ENCODE results near the gene DYSF. TPM values are rescaled to one million over a fixed set of nuclear protein-coding genes. Genes with fewer than 3 reads are reported as not detected.

The DYSF gene
- total and polyA plus RNA-seq, 2 donors (not counting 1 experiment from before 2014, with no cell fraction given), result 0.17 to 0.43 TPM

DNA sequence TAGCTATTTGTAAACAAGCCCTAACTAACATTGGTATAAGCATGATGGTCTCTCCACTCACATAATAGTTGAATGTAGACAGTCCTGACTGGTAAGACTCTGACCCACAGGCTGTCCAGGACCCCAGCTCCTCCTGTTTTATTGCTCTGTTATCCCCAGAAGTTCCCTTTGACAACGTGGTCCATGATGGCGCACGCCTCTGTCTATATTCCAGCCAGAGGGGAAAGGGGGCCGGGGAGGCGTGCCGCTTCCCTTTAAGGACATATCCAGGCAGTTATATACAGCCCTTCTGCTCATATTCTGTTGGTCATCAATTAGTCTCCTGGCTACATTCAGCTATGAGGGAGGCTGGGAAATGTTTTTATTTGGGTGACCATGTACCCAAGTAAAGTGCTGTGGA lies 6.7 kb downstream of the DYSF start:
- H2AFZ ChIP-seq (ENCODE audit: insufficient read depth, low read depth, low read length, poor library complexity, severe bottlenecking), result no peak overlapping the region
- no peaks in the 10 kb centered on the region for H3K9me3 Mint-ChIP-seq (ENCODE audit: insufficient read depth)
- no peak overlapping the region for H3K4me2 ChIP-seq (replicated peaks; ENCODE audit: low read depth, low read length, poor library complexity, severe bottlenecking)
- no peak overlapping the region for H3K4me3 ChIP-seq (ENCODE audit: control extremely low read depth in 1 of 5, extremely low read depth in 1 of 5, insufficient read depth in 1 of 5, low read depth in 2 of 5, low read length in 4 of 5)
- peaks cover 0 to 35% (median 15%) of the 10 kb centered on the region in 4 experiments for H3K27me3 ChIP-seq (replicated peaks in 1 of 4; ENCODE audit: control extremely low read depth in 1 of 4, control insufficient read depth in 3 of 4, insufficient read depth in 4 of 4, low read length in 3 of 4)
- peaks cover 0 to 26% (median 10%) of the 10 kb centered on the region in 3 donors for H3K9me3 ChIP-seq (ENCODE audit: control extremely low read depth in 1 of 3, control insufficient read depth in 2 of 3, insufficient read depth in 1 of 3, low read length in 2 of 3)
- intact Hi-C loops (cut with micrococcal nuclease), result no loop called here
- POLR2A ChIA-PET, result no interaction called here
- WGBS (ENCODE audit: insufficient coverage), result 100% methylated on average over 2 of the region's 6 CpGs
- ATAC-seq (ENCODE audit: low read depth) (no peak), DNase-seq (no peak)
- peaks cover 28% of the 10 kb centered on the region for H3K27me3 Mint-ChIP-seq
- no peak overlapping the region for H3K27ac Mint-ChIP-seq
- no peak overlapping the region for H3K4me3 Mint-ChIP-seq
- H3K4me1 ChIP-seq (ENCODE audit: control insufficient read depth in 2 of 2, insufficient read depth in 2 of 2, low read length in 2 of 2), result no peaks in the 10 kb centered on the region
- H3K9ac ChIP-seq (ENCODE audit: low read length), result no peak overlapping the region
- CTCF ChIA-PET, result no interaction called here
- no peak overlapping the region for H3K27ac ChIP-seq (ENCODE audit: low read length in 2 of 2)
- H3K36me3 ChIP-seq (replicated peaks in 1 of 2; ENCODE audit: control extremely low read depth in 1 of 2, control insufficient read depth in 1 of 2, extremely low read depth in 1 of 2, insufficient read depth in 2 of 2, low read length in 1 of 2), result no peaks in the 10 kb centered on the region
- H3K79me2 ChIP-seq (ENCODE audit: control insufficient read depth, insufficient read depth, low read length), result no peaks in the 10 kb centered on the region
- H4K20me1 ChIP-seq (ENCODE audit: control insufficient read depth, insufficient read depth, low read length, poor library complexity, severe bottlenecking), result no peaks in the 10 kb centered on the region
- H3K4me1 Mint-ChIP-seq, result peaks cover 1% of the 10 kb centered on the region
- TF ChIP-seq EZH2 (IDR thresholded peaks at IDR 0.05; ENCODE audit: borderline replicate concordance, insufficient read depth, low read depth, low read length, poor library complexity, severe bottlenecking), result no peak
- TF ChIP-seq, protein P1, sequence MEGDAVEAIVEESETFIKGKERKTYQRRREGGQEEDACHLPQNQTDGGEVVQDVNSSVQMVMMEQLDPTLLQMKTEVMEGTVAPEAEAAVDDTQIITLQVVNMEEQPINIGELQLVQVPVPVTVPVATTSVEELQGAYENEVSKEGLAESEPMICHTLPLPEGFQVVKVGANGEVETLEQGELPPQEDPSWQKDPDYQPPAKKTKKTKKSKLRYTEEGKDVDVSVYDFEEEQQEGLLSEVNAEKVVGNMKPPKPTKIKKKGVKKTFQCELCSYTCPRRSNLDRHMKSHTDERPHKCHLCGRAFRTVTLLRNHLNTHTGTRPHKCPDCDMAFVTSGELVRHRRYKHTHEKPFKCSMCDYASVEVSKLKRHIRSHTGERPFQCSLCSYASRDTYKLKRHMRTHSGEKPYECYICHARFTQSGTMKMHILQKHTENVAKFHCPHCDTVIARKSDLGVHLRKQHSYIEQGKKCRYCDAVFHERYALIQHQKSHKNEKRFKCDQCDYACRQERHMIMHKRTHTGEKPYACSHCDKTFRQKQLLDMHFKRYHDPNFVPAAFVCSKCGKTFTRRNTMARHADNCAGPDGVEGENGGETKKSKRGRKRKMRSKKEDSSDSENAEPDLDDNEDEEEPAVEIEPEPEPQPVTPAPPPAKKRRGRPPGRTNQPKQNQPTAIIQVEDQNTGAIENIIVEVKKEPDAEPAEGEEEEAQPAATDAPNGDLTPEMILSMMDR (IDR thresholded peaks at IDR 0.05), result no peak

DNA sequence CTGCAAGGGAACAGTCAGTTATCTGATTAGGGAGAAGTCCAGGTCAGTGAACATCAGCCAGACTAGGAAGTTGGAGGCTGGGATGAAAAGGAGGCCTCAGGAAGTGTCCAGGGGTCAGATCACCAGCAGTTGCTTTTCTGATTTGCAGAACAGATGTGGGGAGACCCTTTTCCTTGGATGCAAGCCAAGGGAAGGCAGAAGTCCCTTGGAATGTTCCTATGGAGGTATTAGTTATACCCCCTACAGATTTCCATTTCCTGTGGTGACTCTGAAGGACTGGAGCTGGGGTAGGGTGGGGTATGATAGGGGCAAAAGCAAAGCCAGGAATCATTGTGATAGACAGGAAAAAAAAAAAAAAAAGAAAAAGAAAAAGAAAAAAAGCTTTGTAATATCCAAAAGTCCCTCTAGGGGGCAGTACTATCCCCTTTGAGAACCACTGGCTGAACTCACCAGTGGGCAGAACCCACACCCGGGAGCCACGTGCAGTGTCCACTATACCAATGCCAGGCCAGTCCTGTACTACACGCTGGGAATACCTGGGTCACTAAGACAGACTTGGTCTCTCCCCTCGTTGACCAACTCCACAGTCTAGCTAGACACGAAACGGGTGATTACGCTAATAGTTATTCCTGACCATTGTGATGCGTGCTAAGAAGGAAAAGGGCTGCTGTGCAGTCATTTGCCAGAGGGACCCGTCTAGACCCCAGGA lies 7.4 kb downstream of the DYSF start:
- H3K4me3 Mint-ChIP-seq, result no peak overlapping the region
- DNase-seq (no peak), ATAC-seq (ENCODE audit: low read depth) (no peak)
- intact Hi-C loops (cut with micrococcal nuclease), result no loop called here
- ChIA-PET POLR2A (no interaction called here), CTCF (interaction anchor here (1.6 kb wide), 1 partner anchor 161 kb away, joined by 3 read pairs; no protein-coding TSS in a partner anchor)
- 76% methylated on average over 9 of the region's 9 CpGs for WGBS (ENCODE audit: insufficient coverage)
- H3K4me1 Mint-ChIP-seq, result peaks cover under 1% of the 10 kb centered on the region
- Histone ChIP-seq H3K9ac (ENCODE audit: low read length) (no peak overlapping the region), H3K79me2 (ENCODE audit: control insufficient read depth, insufficient read depth, low read length) (no peaks in the 10 kb centered on the region), H4K20me1 (ENCODE audit: control insufficient read depth, insufficient read depth, low read length, poor library complexity, severe bottlenecking) (no peaks in the 10 kb centered on the region), H3K4me3 (ENCODE audit: control extremely low read depth in 1 of 5, extremely low read depth in 1 of 5, insufficient read depth in 1 of 5, low read depth in 2 of 5, low read length in 4 of 5) (no peak overlapping the region), H3K36me3 (replicated peaks in 1 of 2; ENCODE audit: control extremely low read depth in 1 of 2, control insufficient read depth in 1 of 2, extremely low read depth in 1 of 2, insufficient read depth in 2 of 2, low read length in 1 of 2) (no peaks in the 10 kb centered on the region), H3K9me3 (ENCODE audit: control extremely low read depth in 1 of 3, control insufficient read depth in 2 of 3, insufficient read depth in 1 of 3, low read length in 2 of 3) (peaks cover 0 to 31% (median 10%) of the 10 kb centered on the region in 3 donors), H3K4me2 (replicated peaks; ENCODE audit: low read depth, low read length, poor library complexity, severe bottlenecking) (no peak overlapping the region), H2AFZ (ENCODE audit: insufficient read depth, low read depth, low read length, poor library complexity, severe bottlenecking) (no peak overlapping the region), H3K4me1 (ENCODE audit: control insufficient read depth in 2 of 2, insufficient read depth in 2 of 2, low read length in 2 of 2) (peaks cover 0 to 1% of the 10 kb centered on the region in 2 donors), H3K27me3 (replicated peaks in 1 of 4; ENCODE audit: control extremely low read depth in 1 of 4, control insufficient read depth in 3 of 4, insufficient read depth in 4 of 4, low read length in 3 of 4) (peaks cover 0 to 35% (median 15%) of the 10 kb centered on the region in 4 experiments), H3K27ac (ENCODE audit: low read length in 2 of 2) (no peak overlapping the region)
- H3K9me3 Mint-ChIP-seq (ENCODE audit: insufficient read depth), result no peaks in the 10 kb centered on the region
- peaks cover 21% of the 10 kb centered on the region for H3K27me3 Mint-ChIP-seq
- H3K27ac Mint-ChIP-seq, result no peak overlapping the region
- TF ChIP-seq, protein P1 (IDR thresholded peaks at IDR 0.05), result no peak
- TF ChIP-seq EZH2 (IDR thresholded peaks at IDR 0.05; ENCODE audit: borderline replicate concordance, insufficient read depth, low read depth, low read length, poor library complexity, severe bottlenecking), result no peak

Measured in B cell (primary cell).